Measurements from ENCODE around the gene HK1.

- no peak for TF ChIP-seq CTCF (IDR thresholded peaks at IDR 0.05)
- TF ChIP-seq POLR2A (IDR thresholded peaks at IDR 0.05): no peak
These were observed 7.3 kb upstream of the HK1 start for GRCh38 chr10:69270990-69271389.
